Neural cell (in vitro differentiated cells): Measurements from ENCODE around the gene CCT5. TPM values are rescaled to one million over a fixed set of nuclear protein-coding genes. Genes with fewer than 3 reads are reported as not detected.

Experiments
- H2AFZ ChIP-seq: fragments of 200-600, 300-800 bp; sonication (generic), shearing (Covaris generic); 2 replicates; pipeline ENCODE4 v1.6.0; 2014; ENCODE audit warnings: low read depth, mild to moderate bottlenecking, antibody characterized with exemption, low read length, moderate library complexity
- H3F3A ChIP-seq: fragments of 200-600 bp; shearing (Covaris generic); 2 replicates; pipeline ENCODE4 v1.6.1; 2016; ENCODE audit warnings: mild to moderate bottlenecking, moderate library complexity, mixed read lengths, antibody characterized with exemption, low read length; ENCODE audit not compliant: insufficient read depth, poor library complexity, severe bottlenecking
- H3K27ac ChIP-seq: fragments of 200-600, 300-800 bp; sonication (generic), shearing (Covaris generic); 2 replicates; pipeline ENCODE4 v1.5.1; 2014; ENCODE audit warnings: mild to moderate bottlenecking, low read length, moderate library complexity
- H3K27me3 ChIP-seq: fragments of 300-800, 200-600 bp; sonication (generic), shearing (Covaris generic); 2 replicates; pipeline ENCODE4 v1.6.0; 2014; ENCODE audit warnings: mild to moderate bottlenecking, low read depth, low read length, moderate library complexity; ENCODE audit not compliant: insufficient read depth
- H3K36me3 ChIP-seq: fragments of 300-800, 200-600 bp; sonication (generic), shearing (Covaris generic); 2 replicates; pipeline ENCODE4 v1.5.1; 2014; ENCODE audit warnings: mild to moderate bottlenecking, antibody characterized with exemption, low read length, moderate library complexity; ENCODE audit not compliant: insufficient read depth
- H3K4me2 ChIP-seq: fragments of 300-800, 200-600 bp; sonication (generic), shearing (Covaris generic); 2 replicates; pipeline ENCODE4 v1.6.0; 2014; ENCODE audit warnings: mild to moderate bottlenecking, low read length
- H3K4me3 ChIP-seq: fragments of 300-800, 200-600 bp; sonication (generic), shearing (Covaris generic); 2 replicates; pipeline ENCODE4 v1.5.1; 2014; ENCODE audit warnings: mild to moderate bottlenecking, low read length, moderate library complexity
- H3K79me2 ChIP-seq: fragments of 200-600 bp; shearing (Covaris generic); replicated peaks from 2 replicates; pipeline ENCODE4 v1.6.0; 2014; ENCODE audit warnings: mild to moderate bottlenecking, low read length, moderate library complexity; ENCODE audit not compliant: insufficient read depth
- H3K9ac ChIP-seq: fragments of 300-800, 200-600 bp; sonication (generic), shearing (Covaris generic); 2 replicates; pipeline ENCODE4 v1.6.1; 2016; ENCODE audit warnings: mild to moderate bottlenecking, low read length, mixed read lengths
- H3K9me2 ChIP-seq: fragments of 200-600 bp; shearing (Covaris generic); 2 replicates; pipeline ENCODE4 v1.6.1; 2016; ENCODE audit warnings: mild to moderate bottlenecking, low read length, mixed read lengths; ENCODE audit not compliant: insufficient read depth
- H3K9me3 ChIP-seq: fragments of 200-600, 300-800 bp; sonication (generic), shearing (Covaris generic); 2 replicates; pipeline ENCODE4 v1.6.1; 2016; ENCODE audit warnings: mild to moderate bottlenecking, mixed run types, low read length, moderate library complexity, mixed read lengths
- H4K20me1 ChIP-seq: fragments of 200-600 bp; shearing (Covaris generic); 2 replicates; pipeline ENCODE4 v1.6.1; 2016; ENCODE audit warnings: mild to moderate bottlenecking, mixed run types; ENCODE audit not compliant: insufficient read depth
- CTCF ChIP-seq: fragments of 450-650 bp; IDR thresholded peaks from 2 replicates; pipeline ENCODE4 v1.5.1; 2014; ENCODE audit warnings: antibody characterized with exemption, mild to moderate bottlenecking, moderate library complexity; ENCODE audit not compliant: poor library complexity, severe bottlenecking
- EP300 ChIP-seq: fragments of 450-650 bp; conservative IDR thresholded peaks from 2 replicates; pipeline ENCODE4 v1.6.1; 2014; ENCODE audit warnings: antibody characterized with exemption, mild to moderate bottlenecking, moderate library complexity; ENCODE audit not compliant: poor library complexity, severe bottlenecking
- EZH2 ChIP-seq: fragments of 200-600, 300-800 bp; shearing (Covaris generic), sonication (generic); IDR thresholded peaks from 2 replicates; pipeline ENCODE4 v1.6.1; 2014; ENCODE audit warnings: antibody characterized with exemption, low read length, borderline replicate concordance, mild to moderate bottlenecking; ENCODE audit not compliant: insufficient read depth, poor library complexity, severe bottlenecking
- MXI1 ChIP-seq: fragments of 450-650 bp; conservative IDR thresholded peaks from 2 replicates; pipeline ENCODE4 v1.6.1; 2014; ENCODE audit warnings: antibody characterized with exemption, mild to moderate bottlenecking; ENCODE audit not compliant: poor library complexity, severe bottlenecking
- POLR2AphosphoS5 ChIP-seq: IDR thresholded peaks from 2 replicates; pipeline ENCODE4 v1.6.1; 2012
- RAD21 ChIP-seq: fragments of 450-650 bp; conservative IDR thresholded peaks from 2 replicates; pipeline ENCODE4 v1.6.1; 2014; ENCODE audit warnings: antibody characterized with exemption, mild to moderate bottlenecking, moderate library complexity
- REST ChIP-seq: IDR thresholded peaks from 2 replicates; pipeline ENCODE4 v1.6.1; 2012; ENCODE audit warnings: borderline replicate concordance
- SMC3 ChIP-seq: fragments of 450-650 bp; conservative IDR thresholded peaks from 2 replicates; pipeline ENCODE4 v1.6.1; 2014; ENCODE audit warnings: antibody characterized with exemption, mild to moderate bottlenecking, moderate library complexity; ENCODE audit not compliant: poor library complexity
- TAF1 ChIP-seq: IDR thresholded peaks from 2 replicates; pipeline ENCODE4 v1.6.1; 2012; ENCODE audit warnings: low read depth
- polyA plus RNA-seq: library from polyadenylated mRNA; depleted of rRNA; stranded (reverse); fragments of >200 nt; gene quantifications from 2 replicates; pipeline ENCODE4 v1.2.3, GENCODE V29; 2014

Gene CCT5
- polyA plus RNA-seq, 1 donor from 2014 or later: 455 TPM

GRCh38 chr5:10251405-10251804 is 1.3 kb downstream of the CCT5 start:
- H2AFZ ChIP-seq: no peak overlapping the region
- H3K9ac ChIP-seq: peak overlapping the region; percentile 91
- no peaks in the 10 kb centered on the region for H3K9me2 ChIP-seq
- H3K36me3 ChIP-seq: peaks cover 5% of the 10 kb centered on the region
- H3K4me3 ChIP-seq: peak overlapping the region; percentile 95
- no peaks in the 10 kb centered on the region for H3K27me3 ChIP-seq
- TF ChIP-seq EZH2 (no peak), SMC3 (no peak), EP300 (no peak), REST (no peak), TAF1 (no peak), POLR2AphosphoS5 (no peak), MXI1 (no peak), RAD21 (no peak), CTCF (no peak)
- peak overlapping the region; percentile 89 for H3K27ac ChIP-seq
- H3F3A ChIP-seq: no peaks in the 10 kb centered on the region
- no peaks in the 10 kb centered on the region for H4K20me1 ChIP-seq
- peaks cover 48% of the 10 kb centered on the region for H3K79me2 ChIP-seq
- no peaks in the 10 kb centered on the region for H3K9me3 ChIP-seq
- H3K4me2 ChIP-seq: peak overlapping the region; percentile 84

- TF ChIP-seq TAF1 (no peak), SMC3 (no peak), RAD21 (no peak), EZH2 (no peak), REST (no peak), EP300 (no peak), POLR2AphosphoS5 (no peak), MXI1 (no peak), CTCF (no peak)
Observed at GRCh38 chr5:10253390-10253789, 3.3 kb downstream of the CCT5 start.

More at GRCh38 chr5:10253390-10253789, 3.3 kb downstream of the CCT5 start:
- H3K9ac ChIP-seq: no peak overlapping the region
- no peaks in the 10 kb centered on the region for H3K27me3 ChIP-seq
- H3F3A ChIP-seq: no peaks in the 10 kb centered on the region
- H3K9me3 ChIP-seq: no peaks in the 10 kb centered on the region
- peaks cover 12% of the 10 kb centered on the region for H3K36me3 ChIP-seq
- no peak overlapping the region for H3K27ac ChIP-seq
- no peak overlapping the region for H2AFZ ChIP-seq
- no peak overlapping the region for H3K4me2 ChIP-seq
- no peaks in the 10 kb centered on the region for H4K20me1 ChIP-seq
- no peaks in the 10 kb centered on the region for H3K9me2 ChIP-seq
- H3K79me2 ChIP-seq: peaks cover 48% of the 10 kb centered on the region
- peak overlapping the region; percentile 7 for H3K4me3 ChIP-seq
